ENCODE measurements around the gene CHURC1. TPM values are rescaled to one million over a fixed set of nuclear protein-coding genes. Genes with fewer than 3 reads are reported as not detected.

CHURC1 gene
- total and polyA plus RNA-seq, 2 of the 13 experiments (the other 11 are each of a cell fraction or from before 2014, with no cell fraction given), result 41.1 to 74.4 TPM

- TF ChIP-seq POLR2A (IDR thresholded peaks at IDR 0.05; ENCODE audit: insufficient read depth in 1 of 2, low read depth in 2 of 2, low read length in 2 of 2) (no peak), SIX1 (CRISPR knock-in tag; IDR thresholded peaks at IDR 0.05; ENCODE audit: borderline replicate concordance) (no peak), U2AF1 (optimal IDR thresholded peaks at IDR 0.05; ENCODE audit: low read depth, low read length) (no peak), HMGA1 (CRISPR knock-in tag; conservative IDR thresholded peaks at IDR 0.05) (no peak), ARID2 (CRISPR knock-in tag; IDR thresholded peaks at IDR 0.05; ENCODE audit: borderline replicate concordance) (no peak), ZBTB42 (CRISPR knock-in tag; IDR thresholded peaks at IDR 0.05) (no peak), HES4 (CRISPR knock-in tag; IDR thresholded peaks at IDR 0.05; ENCODE audit: borderline replicate concordance) (no peak), SCMH1 (CRISPR knock-in tag; IDR thresholded peaks at IDR 0.05; ENCODE audit: borderline replicate concordance) (no peak), TBX2 (CRISPR knock-in tag; IDR thresholded peaks at IDR 0.05; ENCODE audit: borderline replicate concordance) (no peak), RFX1 (IDR thresholded peaks at IDR 0.05) (no peak), HNRNPLL (IDR thresholded peaks at IDR 0.05; ENCODE audit: low read depth, low read length, poor library complexity, severe bottlenecking) (no peak)
Observed at GRCh38 chr14:64979336-64980074, 65.2 kb downstream of the CHURC1 start (continued).

GRCh38 chr14:64983439-64984310, 69.4 kb downstream of the CHURC1 start:
- BruUV-seq (replicated peaks), result no TSS peak
- no peak overlapping the region for H3K27ac ChIP-seq (ENCODE audit: extremely low read length, insufficient read depth, low read length)
- peaks cover 46% of the 10 kb centered on the region for H3K4me1 ChIP-seq (ENCODE audit: insufficient read depth, low read length)
- H3K4me2 ChIP-seq (ENCODE audit: low read depth, low read length), result peak overlapping the region; percentile 68
- no peaks in the 10 kb centered on the region for H3K27me3 ChIP-seq (ENCODE audit: control insufficient read depth in 1 of 2, insufficient read depth in 2 of 2, low read length in 2 of 2)
- H4K20me1 ChIP-seq (ENCODE audit: insufficient read depth, low read length), result no peaks in the 10 kb centered on the region
- no peak for ATAC-seq
- peak overlapping the region in 2 of 3 experiments; percentile 38 to 46; a peak in 3 of 6 replicates for H3K4me3 ChIP-seq (replicated peaks in 1 of 3; ENCODE audit: insufficient read depth in 1 of 3, low read depth in 2 of 3, low read length in 3 of 3)
- FAIRE-seq, result no peak
- intact Hi-C loops (cut with micrococcal nuclease; ENCODE audit: unreplicated experiment), result loop anchor here (1.0 to 5.0 kb wide), 2 partner anchors 41 to 181 kb away; partner anchors contain the start of gene GPX2
- H3K9ac ChIP-seq (ENCODE audit: insufficient read depth, low read depth, low read length), result no peak overlapping the region
- 14% methylated on average over 15 of the region's 15 CpGs for WGBS (ENCODE audit: low lambda C conversion rate)
- peaks cover 16% of the 10 kb centered on the region for H3K79me2 ChIP-seq (ENCODE audit: insufficient read depth, low read length)
- DNase-seq (ENCODE audit: low spot score), result peak; percentile 45
- in situ Hi-C loops (cut with HindIII; ENCODE audit: extremely low pct_ligation_motif_present, low pct_unique_long_range_greater_than_20kb), result loop anchor here (10.0 kb wide), 1 partner anchor 159 kb away; no protein-coding TSS in a partner anchor
- no peaks in the 10 kb centered on the region for H3K36me3 ChIP-seq (replicated peaks in 1 of 2; ENCODE audit: control insufficient read depth in 1 of 2, insufficient read depth in 2 of 2, low read length in 2 of 2)
- ChIA-PET CTCF (ENCODE audit: low intra/inter-chr PET ratio, low total read pairs) (interaction anchor here (0.8 to 1.4 kb wide), 2 partner anchors 45 to 161 kb away, joined by 3 to 7 read pairs; no protein-coding TSS in a partner anchor), POLR2A (no interaction called here)
- peak overlapping the region; percentile 78 for H2AFZ ChIP-seq (ENCODE audit: low read length)
- no peaks in the 10 kb centered on the region for H3K9me3 ChIP-seq (ENCODE audit: low read length)
- TF ChIP-seq CREB3 (CRISPR knock-in tag; IDR thresholded peaks at IDR 0.05) (no peak), RAD21 (CRISPR knock-in tag; IDR thresholded peaks at IDR 0.05) (0 out of 2 replicates have a peak, but pooled peaks have one; percentile 20), ATF6 (CRISPR knock-in tag; conservative IDR thresholded peaks at IDR 0.05) (no peak), CCAR2 (optimal IDR thresholded peaks at IDR 0.05; ENCODE audit: low read depth, low read length) (no peak), SMC3 (IDR thresholded peaks at IDR 0.05; ENCODE audit: low read length) (peak; percentile 37; the same call in 1 of the 2 replicates), GATAD2A (CRISPR knock-in tag; IDR thresholded peaks at IDR 0.05) (0 out of 2 replicates have a peak, but pooled peaks have one; percentile 18), ARID3A (IDR thresholded peaks at IDR 0.05; ENCODE audit: low read depth, low read length) (peak; percentile 41; the same call in 1 of the 2 replicates)
